HG03521 (cell line): ENCODE measurements around the gene HDX.
"Not testable (repeated sequence)": the region's sequence is repeated elsewhere in the genome, so short reads cannot be mapped to it uniquely, and the experiment has no call there.

ENCODE experiments used
- ATAC-seq: cut with Tn5 transposase; IDR thresholded peaks from one replicate; pipeline ENCODE4 v1.9.1; 2021; ENCODE audit warnings: mild to moderate bottlenecking, moderate library complexity; ENCODE audit not compliant: unreplicated experiment

Gene HDX

GRCh38 chrX:84340968-84341367, 161.3 kb downstream of the HDX start:
- ATAC-seq = no peak

DNA sequence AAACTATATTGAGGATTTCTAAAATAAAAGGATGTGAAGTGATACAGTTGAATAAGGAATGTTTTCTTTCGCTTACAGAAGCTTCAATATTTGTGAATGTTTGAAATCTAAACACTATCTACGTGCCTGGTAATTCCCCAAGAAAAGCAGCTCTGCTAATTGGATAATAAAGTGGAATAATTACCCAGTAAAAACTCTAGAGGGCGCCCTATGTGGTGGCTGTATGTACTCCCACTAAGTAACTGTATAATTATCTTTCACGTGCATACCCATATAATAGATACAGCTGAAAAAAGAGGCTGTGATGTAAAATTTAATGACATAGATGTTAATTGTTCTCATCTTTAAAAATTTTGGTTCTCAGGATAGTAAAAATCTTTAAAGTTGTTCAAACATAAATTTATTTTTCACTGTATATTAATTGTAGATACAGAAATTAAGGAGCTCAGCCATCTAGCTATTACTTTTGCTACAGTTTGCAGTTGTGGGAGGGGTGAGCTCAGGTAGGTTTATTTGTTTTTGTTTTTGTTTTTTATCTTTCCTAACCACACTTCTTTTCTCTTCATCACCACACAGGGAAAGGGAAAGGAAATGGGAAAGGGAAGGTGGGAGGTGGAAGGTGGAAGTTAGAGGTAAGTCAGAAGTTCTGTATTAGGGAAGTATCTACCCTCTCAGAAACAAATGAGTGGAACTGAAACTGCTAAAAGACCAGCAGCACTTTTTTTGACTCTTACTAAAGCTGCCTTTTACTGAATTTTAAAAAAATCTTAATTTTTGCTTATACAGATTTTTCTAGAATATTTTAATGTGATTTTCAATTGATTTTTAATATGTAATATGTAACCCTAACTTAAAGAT, 162.5 kb downstream of the HDX start:
- ATAC-seq = no peak

DNA sequence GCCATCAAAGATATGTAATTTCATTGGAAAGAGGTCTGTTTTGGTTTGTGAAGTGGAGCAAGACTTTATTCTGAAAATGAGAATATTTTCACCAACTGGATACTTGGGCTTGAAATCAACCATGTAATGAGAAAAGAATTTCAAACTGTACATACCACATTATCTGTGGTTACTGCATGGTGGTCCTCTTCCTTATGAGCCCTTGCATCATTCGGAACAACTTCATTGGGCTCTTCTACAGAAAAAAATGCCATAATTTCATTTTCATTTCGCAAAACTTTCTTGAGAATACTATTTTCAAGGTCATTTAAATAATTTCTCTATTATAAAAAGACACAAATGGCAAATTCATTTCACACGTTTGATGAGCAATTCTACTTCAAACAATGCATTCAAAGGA, 165.6 kb downstream of the HDX start:
- no peak for ATAC-seq

DNA sequence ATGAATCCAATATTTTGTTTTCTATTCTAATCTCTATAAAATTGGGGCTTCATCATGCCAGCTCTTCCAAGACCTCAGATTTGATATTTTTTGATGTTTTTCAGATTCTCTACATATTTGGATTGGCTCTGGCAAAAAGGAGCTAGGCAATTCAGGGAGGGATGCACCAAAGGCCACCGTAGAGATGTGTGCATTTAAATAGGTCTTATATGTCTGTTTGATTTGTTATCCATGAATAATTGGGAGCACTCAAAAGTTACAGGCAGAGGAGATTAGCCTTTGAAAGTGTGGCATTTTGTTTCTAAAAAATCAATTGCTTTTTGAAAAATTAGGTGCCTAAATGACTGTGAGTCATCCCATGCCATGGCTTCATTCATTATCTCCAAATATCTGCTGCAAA, 167.1 kb downstream of the HDX start:
- no peak for ATAC-seq

DNA sequence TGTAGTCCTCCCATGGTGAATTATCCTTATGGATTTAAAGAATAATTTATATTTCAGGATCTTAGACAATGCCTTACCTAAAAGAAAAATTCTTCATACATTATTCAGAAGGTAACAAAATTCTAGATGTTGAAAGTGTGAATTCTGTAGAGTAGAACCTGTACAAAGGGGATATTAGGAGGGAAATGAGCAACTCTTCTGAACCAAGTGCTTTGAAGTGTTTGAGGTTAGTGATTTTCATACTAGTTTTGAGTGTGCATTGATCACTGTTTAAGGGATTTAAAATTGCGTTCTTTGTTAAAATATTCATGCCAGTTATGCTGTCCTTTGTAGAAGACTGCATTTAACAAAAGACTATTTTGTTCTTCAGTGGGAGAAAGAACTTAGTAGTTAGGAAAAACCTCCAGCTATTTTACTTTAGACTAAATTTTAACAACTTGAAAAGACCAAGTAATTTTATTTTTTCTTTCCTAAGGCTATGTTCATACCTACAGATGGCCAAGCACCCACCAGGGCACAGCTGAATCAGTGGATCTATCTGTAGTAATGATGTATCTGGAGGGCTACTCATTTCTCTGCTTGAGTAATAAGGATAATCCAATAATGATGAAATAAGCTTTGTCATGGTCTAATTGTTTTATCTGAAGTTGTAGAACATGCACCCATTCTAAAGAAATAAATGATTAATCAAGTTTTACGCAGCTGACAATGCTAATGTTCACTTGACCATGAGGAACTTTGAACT, 180.0 kb downstream of the HDX start:
- no peak for ATAC-seq

- no peak for ATAC-seq
These were observed 181.6 kb downstream of the HDX start for GRCh38 chrX:84320614-84321013.

DNA sequence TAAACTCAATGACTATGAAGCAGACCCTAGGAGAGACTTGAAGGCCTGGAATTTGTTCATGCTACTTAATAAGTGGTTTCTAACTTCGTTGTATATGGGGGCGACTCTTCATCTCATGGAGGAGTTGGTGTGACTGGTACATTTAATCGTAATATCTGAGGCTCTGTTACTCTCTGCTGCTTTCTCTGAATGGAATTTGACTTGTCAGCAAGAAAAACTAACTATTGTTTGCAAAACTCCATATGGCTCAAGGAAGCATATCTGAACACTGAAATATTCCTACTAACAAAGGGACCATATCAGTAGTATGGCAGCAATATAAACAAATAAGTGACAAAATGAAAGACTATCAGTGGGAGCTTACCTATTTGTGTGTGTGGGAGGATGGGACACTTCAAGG, 182.2 kb downstream of the HDX start:
- no peak for ATAC-seq

GRCh38 chrX:84318661-84319060, 183.6 kb downstream of the HDX start:
- ATAC-seq = no peak

DNA sequence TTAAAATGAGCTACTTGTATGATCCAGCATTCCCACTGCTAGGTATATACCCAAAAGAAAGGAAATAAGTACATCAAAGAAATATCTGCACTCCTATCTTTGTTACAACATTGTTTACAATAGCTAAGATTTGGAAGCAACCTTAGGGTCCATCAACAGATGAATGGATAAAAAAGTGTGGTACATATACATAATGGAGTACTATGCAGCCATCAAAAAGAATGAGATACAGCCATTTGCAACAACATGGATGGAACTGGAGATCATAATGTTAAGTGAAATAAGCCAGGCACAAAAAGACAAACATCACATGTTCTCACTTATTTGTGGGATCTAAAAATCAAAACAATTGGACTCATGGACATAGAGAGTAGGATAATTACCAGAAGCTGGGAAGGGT, 186.3 kb downstream of the HDX start:
- ATAC-seq = not testable (repeated sequence)
